GM19023 (cell line): ENCODE results near the gene TMEM14B.
"Not testable (repeated sequence)": the region's sequence is repeated elsewhere in the genome, so short reads cannot be mapped to it uniquely, and the experiment has no call there.

Experiments used
- ATAC-seq: cut with Tn5 transposase; IDR thresholded peaks from one replicate; pipeline ENCODE4 v1.9.1; 2021; ENCODE audit warnings: mild to moderate bottlenecking, moderate library complexity; ENCODE audit not compliant: unreplicated experiment

The TMEM14B gene

GRCh38 chr6:10747251-10747972, at the start of gene TMEM14B:
Gene TMEM14B (plus strand): TSS chr6:10747805. CDS start chr6:10749246, 1,441 bp downstream.
- peak; percentile 98 for ATAC-seq

DNA sequence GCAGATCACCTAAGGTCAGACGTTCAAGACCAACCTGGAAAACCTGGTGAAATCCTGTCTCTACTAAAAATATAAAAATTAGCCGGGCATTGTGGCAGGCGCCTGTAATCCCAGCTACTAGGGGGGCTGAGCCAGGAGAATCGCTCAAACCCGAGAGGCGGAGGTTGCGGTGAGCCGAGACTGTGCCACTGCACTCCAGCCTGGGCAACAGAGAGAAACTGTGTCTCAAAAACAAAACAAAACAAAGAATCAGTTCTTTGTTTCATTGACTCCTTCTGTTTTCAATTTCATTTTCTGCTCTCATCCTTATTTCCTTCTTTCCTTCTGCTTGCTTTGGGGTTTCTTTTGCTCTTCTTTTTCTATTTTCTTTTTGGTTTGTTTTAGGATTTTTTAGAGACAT, 33.6 kb upstream of the TMEM14B start:
- no peak for ATAC-seq

DNA sequence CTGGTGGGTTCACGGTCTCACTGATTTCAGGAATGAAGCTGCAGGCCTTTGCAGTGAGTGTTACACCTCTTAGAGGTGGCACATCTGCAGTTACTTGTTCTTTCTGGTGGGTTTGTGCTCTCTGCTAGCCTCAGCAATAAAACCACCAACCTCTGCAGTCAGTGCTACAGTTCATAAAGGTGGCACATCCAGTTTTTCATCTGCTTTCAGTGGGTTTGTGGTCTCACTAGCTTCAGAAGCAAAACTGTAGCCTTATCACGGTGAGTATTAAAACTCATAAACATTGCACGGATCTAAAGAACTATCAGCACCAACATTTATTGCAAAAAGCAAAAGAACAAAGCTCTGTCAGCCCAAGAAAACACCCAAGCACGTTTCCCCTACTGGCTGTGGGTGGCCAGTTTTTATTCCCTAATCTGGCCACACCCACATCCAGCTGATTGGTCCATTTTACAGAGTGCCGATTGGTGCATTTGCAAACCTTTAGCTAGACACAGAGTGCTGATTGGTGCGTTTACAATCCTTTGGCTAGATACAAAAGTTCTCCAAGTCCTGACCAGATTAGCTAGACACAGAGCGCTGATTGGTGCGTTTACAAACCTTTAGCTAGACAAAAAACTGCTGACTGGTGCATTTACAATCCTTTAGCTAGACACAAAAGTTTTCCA, 28.2 kb upstream of the TMEM14B start:
- no peak for ATAC-seq

- no peak for ATAC-seq
These were observed 27.7 kb upstream of the TMEM14B start for GRCh38 chr6:10719964-10720264.

DNA sequence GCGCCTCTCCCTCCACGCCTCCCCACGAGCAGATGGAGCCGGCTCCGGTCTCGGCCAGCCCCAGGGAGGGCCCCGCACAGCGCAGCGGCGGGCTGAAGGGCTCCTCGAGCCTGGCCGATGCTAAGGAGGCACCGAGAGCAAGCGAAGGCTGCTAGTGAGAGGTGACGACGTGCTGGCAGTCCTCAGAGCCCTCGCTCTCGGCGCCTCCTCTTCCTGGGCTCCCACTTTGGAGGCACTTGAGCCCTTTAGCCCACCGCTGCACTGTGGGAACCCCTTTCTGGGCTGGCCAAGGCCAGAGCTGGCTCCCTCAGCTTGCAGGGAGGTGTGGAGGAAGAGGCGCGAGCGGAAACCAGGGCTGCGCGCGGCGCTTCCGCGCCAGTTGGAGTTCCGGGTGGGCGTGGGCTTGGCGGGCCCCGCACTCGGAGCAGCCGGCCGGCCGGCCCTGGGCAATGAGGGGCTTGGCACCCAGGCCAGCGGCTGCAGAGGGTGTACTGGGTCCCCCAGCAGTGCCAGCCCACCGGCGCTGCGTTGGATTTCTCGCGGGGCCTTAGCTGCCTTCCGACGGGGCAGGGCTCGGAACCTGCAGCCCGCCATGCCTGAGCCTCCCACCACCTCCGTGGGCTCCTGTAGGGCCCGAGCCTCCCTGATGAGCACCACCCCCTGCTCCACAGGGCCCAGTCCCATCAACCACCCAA, 27.2 kb upstream of the TMEM14B start:
- peak; percentile 24 for ATAC-seq

GRCh38 chr6:10720960-10721849, 26.4 kb upstream of the TMEM14B start:
- ATAC-seq = not testable (repeated sequence)

- no peak for ATAC-seq
These were observed 25.6 kb upstream of the TMEM14B start for GRCh38 chr6:10721850-10722569.

DNA sequence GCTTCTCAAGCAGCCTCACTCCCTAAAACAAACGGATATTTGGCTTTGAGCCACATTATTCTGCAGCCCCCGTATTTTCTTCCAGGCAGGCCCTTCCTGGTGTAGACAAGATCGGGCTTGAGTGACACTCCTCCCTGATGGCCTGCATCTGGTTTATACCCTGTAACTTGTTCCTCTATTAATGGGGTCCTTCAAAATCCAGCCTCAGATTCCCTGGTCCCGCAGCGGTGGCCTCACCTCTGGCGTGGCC, 25.1 kb upstream of the TMEM14B start:
- ATAC-seq = no peak

GRCh38 chr6:10722820-10723566, 24.6 kb upstream of the TMEM14B start, which contains the start of gene TMEM14C:
Gene TMEM14C (plus strand): TSS chr6:10723070. CDS start chr6:10724614, 1,544 bp downstream.
- peak; percentile 96 for ATAC-seq

- no peak for ATAC-seq
These were observed 24.1 kb upstream of the TMEM14B start for GRCh38 chr6:10723567-10723881.

DNA sequence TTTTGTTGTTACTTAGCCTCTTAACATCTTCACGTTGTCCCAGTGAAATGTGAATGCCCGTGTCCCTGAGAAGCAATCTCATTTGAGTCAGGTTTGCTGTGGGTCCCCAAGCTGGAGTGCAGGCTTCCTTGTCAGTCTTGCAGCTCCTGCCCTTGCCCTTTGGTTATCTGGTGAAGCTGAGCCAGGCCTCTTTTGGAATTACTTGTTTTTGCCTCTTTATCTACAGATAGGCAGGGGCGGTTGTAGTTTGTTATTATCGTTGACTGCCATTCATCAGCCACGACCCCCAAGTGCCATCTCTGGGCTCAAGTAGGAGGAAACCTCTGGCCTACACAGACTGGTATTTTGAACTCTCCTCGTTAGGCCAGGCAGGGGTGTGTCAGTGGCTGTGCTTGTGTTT, 22.6 kb upstream of the TMEM14B start:
- no peak for ATAC-seq

DNA sequence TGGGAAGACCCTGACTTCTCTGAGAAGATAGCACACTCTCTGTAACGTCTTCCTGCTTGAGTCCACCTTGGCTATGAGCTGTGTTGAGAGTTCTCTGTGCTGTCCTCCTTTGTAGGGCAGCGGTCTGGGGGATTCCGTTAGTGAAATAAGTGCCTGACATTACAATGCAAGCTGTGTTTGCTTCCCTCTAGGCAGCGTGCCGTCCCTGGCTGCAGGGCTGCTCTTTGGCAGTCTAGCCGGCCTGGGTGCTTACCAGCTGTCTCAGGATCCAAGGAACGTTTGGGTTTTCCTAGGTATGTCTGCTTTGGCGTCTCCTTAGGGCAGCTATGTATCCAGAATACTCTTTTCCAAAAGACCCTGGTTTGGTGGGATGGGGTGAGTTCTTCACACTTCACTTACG, 21.9 kb upstream of the TMEM14B start:
- ATAC-seq = no peak

- no peak for ATAC-seq
These were observed 17.4 kb upstream of the TMEM14B start for GRCh38 chr6:10730254-10730653.

GRCh38 chr6:10733151-10733715, 14.4 kb upstream of the TMEM14B start:
- ATAC-seq = no peak

DNA sequence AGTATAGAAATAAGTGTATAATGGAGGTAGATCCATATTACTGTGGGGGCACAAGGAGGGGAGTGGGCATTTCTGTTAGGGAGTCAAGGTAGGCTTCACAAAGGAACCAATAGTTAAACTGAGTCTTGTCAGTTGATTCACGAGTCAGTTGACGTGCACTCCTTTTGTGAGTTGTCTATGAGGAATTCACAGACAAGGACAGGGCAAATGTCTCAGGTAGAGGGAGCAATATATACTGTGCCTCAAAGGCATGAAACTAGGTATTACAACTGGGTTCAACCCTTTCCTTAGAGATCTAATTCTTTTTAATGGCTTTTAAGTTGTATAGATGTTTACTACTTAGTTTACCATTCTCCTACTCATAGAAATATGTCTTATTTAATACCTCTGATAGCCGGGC, 13.7 kb upstream of the TMEM14B start:
- no peak for ATAC-seq

DNA sequence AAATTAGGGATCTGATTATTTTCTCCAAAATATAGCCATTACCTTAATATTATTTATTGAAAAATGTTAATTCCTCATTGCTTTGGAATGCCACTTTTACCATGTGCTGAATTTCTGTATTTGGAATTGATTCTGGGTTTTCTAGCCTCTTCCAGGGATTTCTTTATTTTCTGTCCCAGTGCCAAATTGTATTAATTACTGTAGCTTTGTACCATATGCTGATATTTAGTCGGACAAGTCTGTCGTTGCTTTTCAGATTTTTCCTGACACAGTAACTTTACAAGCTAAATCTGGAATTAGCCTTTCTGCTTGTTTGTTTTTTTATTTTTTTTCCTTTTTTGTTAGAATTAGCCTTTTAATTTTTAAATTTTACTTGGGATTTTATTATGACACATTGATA, 10.9 kb upstream of the TMEM14B start:
- no peak for ATAC-seq

GRCh38 chr6:10740061-10740460, 7.5 kb upstream of the TMEM14B start:
- ATAC-seq = no peak

- ATAC-seq = not testable (repeated sequence)
These were observed 6.0 kb upstream of the TMEM14B start for GRCh38 chr6:10741643-10742042.

- ATAC-seq = no peak
These were observed 5.4 kb upstream of the TMEM14B start for GRCh38 chr6:10742251-10742650.

DNA sequence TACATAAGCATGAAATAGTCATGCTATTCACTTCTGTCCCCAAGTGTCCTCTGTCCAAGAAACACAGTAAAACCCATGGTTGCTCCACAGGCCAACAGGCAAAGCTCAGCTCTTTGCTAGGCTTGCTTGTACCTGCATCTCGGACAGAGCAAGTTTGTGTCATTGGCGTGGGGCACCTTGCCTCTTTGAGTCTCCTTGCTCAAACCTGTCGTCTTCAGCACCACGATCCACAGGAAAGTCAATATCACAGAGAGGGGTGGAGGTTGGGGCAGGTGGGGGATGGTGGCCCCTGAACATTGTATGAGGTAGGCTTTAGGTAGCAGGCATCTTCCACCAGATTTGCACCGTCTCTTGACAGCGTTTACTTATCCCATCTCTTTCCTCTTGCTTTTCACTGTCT, 4.1 kb upstream of the TMEM14B start:
- ATAC-seq = no peak
